ENCODE data around the gene TMEM52.

Gene TMEM52

GRCh38 chr1:1876335-1876930 is 42.6 kb downstream of the TMEM52 start:
- in situ Hi-C loops (cut with MboI; ENCODE audit: low sequenced_read_pairs), result no loop called here

- in situ Hi-C loops (cut with MboI; ENCODE audit: low sequenced_read_pairs), result no loop called here
These were observed 43.1 kb downstream of the TMEM52 start for GRCh38 chr1:1875932-1876331.

GRCh38 chr1:1874901-1875300 is 44.2 kb downstream of the TMEM52 start:
- in situ Hi-C loops (cut with MboI; ENCODE audit: low sequenced_read_pairs), result no loop called here

DNA sequence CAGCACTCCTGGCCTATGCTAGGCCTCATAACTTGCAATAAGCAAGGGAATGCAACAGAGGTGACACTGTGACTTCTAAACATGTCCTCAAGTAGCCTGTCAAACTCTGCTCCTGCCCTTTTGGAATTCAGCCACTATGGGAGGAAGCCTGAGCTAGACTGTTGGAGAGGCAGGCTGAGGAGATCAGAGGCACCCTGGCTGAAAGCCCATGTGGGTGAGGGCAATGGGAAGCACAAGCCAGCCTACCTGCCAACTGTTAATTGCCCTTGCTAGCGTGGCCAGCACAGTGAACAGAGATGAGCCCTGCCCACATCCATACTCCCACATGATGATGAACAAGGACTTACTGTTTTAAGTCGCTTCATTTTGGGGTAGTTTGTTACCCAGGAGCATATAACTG is 45.9 kb downstream of the TMEM52 start:
- in situ Hi-C loops (cut with MboI; ENCODE audit: low sequenced_read_pairs), result no loop called here

DNA sequence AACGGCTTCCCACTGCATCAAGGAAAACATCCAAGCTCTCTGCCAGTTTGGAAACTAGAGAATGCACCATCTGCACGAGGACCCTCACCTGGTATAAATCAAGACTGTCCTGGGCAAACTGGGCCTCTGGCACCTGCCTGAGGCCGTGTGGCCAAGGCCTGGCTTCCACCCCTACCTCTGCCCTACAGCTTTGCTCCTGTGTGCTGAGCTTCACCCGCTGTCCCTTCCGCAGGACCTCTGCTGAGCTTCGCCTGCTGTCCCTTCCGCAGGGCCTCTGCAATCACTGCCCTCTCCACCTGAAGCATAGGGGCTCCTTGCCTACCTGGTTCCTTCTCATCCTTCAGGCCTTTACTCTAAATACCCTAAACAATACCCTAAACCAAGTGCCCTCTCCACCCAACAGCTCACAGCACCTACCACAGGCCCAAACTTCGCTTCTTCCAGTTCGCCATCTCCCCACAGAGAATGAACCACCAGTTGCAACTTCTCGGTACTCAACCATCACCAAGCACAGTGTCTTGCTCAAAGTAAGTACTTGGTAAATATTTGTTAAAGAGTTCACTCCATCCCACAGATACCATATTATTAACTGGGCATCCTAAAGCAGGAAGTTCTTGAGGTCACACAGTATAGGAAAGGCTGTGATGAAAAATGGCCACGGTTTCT is 46.6 kb downstream of the TMEM52 start:
- in situ Hi-C loops (cut with MboI; ENCODE audit: low sequenced_read_pairs), result no loop called here

- in situ Hi-C loops (cut with MboI; ENCODE audit: low sequenced_read_pairs), result no loop called here
These were observed 49.6 kb downstream of the TMEM52 start for GRCh38 chr1:1869469-1869868.
